Mesangial cell (primary cell): ENCODE results near the gene CDKN2A. TPM values are rescaled to one million over a fixed set of nuclear protein-coding genes. Genes with fewer than 3 reads are reported as not detected.

Experiments used
- total RNA-seq: library from RNA; depleted of rRNA; stranded (reverse); fragments of >200 nt; gene quantifications from 2 replicates; pipeline ENCODE4 v1.2.3, GENCODE V29; 2015

CDKN2A gene
- total RNA-seq = 36.5 and 50.0 TPM in 2 replicates

GRCh38 chr9:21993893-21994555, at the start of gene CDKN2A:
Gene CDKN2A, minus strand, starts transcription at chr9:21994392.

GRCh38 chr9:22008717-22009505, 14.7 kb upstream of the CDKN2A start, which contains the start of gene CDKN2B:
Gene CDKN2B, minus strand, starts transcription at chr9:22009305. Its CDS starts 352 bp downstream, at chr9:22008953.

GRCh38 chr9:21994556-21995005, 389 bp upstream of the CDKN2A start, which contains the start of gene CDKN2B-AS1:
Gene CDKN2B-AS1, plus strand, starts transcription at chr9:21994791.

Other genes with a start within 250 kb of the CDKN2A start
- gene MTAP, start 191.8 kb downstream of the CDKN2A start, total RNA-seq = 23.8 and 30.8 TPM in 2 replicates
- gene CDKN2B-AS1, start 399 bp upstream of the CDKN2A start, total RNA-seq = 0.63 and 0.98 TPM in 2 replicates
- gene CDKN2B, start 14.9 kb upstream of the CDKN2A start, total RNA-seq = 17.6 and 21.8 TPM in 2 replicates